Measurements from ENCODE around the gene HERC2. TPM values are rescaled to one million over a fixed set of nuclear protein-coding genes. Genes with fewer than 3 reads are reported as not detected.

The HERC2 gene
- total and polyA plus RNA-seq, 2 donors from 2014 or later = 17.9 to 58.4 TPM

GRCh38 chr15:28109626-28110455 is 212.1 kb downstream of the HERC2 start:
- Histone ChIP-seq H3K9me3 (ENCODE audit: control insufficient read depth in 2 of 3, insufficient read depth in 1 of 3, low read length in 3 of 3) (no peaks in the 10 kb centered on the region), H3K36me3 (ENCODE audit: control insufficient read depth in 2 of 3, insufficient read depth in 3 of 3, low read length in 3 of 3) (peaks cover 4 to 32% (median 19%) of the 10 kb centered on the region in 3 donors), H3K27ac (ENCODE audit: low read depth in 2 of 2, low read length in 2 of 2) (no peak overlapping the region), H3K4me1 (ENCODE audit: control insufficient read depth in 2 of 3, insufficient read depth in 2 of 3, low read depth in 1 of 3, low read length in 3 of 3) (peaks cover 0 to 11% (median 0%) of the 10 kb centered on the region in 3 donors), H3K27me3 (ENCODE audit: control insufficient read depth, insufficient read depth, low read length) (no peaks in the 10 kb centered on the region), H3K9ac (ENCODE audit: low read length in 3 of 3) (no peak overlapping the region), H3K4me3 (ENCODE audit: low read length in 3 of 3) (no peak overlapping the region)
- DNase-seq (peak in 1 of 5 donors; percentile 34), FAIRE-seq (no peak)
- intact Hi-C loops (cut with DNase I) = no loop called here
- TF ChIP-seq, protein P1, sequence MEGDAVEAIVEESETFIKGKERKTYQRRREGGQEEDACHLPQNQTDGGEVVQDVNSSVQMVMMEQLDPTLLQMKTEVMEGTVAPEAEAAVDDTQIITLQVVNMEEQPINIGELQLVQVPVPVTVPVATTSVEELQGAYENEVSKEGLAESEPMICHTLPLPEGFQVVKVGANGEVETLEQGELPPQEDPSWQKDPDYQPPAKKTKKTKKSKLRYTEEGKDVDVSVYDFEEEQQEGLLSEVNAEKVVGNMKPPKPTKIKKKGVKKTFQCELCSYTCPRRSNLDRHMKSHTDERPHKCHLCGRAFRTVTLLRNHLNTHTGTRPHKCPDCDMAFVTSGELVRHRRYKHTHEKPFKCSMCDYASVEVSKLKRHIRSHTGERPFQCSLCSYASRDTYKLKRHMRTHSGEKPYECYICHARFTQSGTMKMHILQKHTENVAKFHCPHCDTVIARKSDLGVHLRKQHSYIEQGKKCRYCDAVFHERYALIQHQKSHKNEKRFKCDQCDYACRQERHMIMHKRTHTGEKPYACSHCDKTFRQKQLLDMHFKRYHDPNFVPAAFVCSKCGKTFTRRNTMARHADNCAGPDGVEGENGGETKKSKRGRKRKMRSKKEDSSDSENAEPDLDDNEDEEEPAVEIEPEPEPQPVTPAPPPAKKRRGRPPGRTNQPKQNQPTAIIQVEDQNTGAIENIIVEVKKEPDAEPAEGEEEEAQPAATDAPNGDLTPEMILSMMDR (IDR thresholded peaks at IDR 0.05; ENCODE audit: borderline replicate concordance, extremely low read depth, insufficient read depth) = no peak

DNA sequence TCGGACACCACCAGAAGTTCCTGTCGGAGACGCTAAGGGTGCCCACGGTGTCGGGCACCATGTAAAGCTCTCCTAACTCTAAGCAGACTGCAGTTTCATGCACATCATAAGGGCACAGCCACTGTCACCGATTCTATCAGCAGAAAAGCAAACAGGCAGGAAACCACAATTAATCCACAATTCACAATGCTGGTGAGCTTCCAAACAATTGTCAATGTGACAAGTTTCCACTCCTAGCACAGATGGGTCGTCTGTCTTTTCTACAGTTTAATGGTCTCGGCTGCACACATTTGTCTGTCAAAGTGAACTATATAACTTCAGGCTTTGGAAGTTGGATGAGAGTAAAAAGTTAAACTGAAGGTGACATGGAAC is 214.1 kb downstream of the HERC2 start:
- DNase-seq (peak in 1 of 5 donors; percentile 34), FAIRE-seq (no peak)
- TF ChIP-seq, protein P1 (IDR thresholded peaks at IDR 0.05; ENCODE audit: borderline replicate concordance, extremely low read depth, insufficient read depth) = no peak
- Histone ChIP-seq H3K27me3 (ENCODE audit: control insufficient read depth, insufficient read depth, low read length) (no peaks in the 10 kb centered on the region), H3K27ac (ENCODE audit: low read depth in 2 of 2, low read length in 2 of 2) (no peak overlapping the region), H3K9ac (ENCODE audit: low read length in 3 of 3) (no peak overlapping the region), H3K4me3 (ENCODE audit: low read length in 3 of 3) (peak overlapping the region in 1 of 3 donors; percentile 62), H3K4me1 (ENCODE audit: control insufficient read depth in 2 of 3, insufficient read depth in 2 of 3, low read depth in 1 of 3, low read length in 3 of 3) (peaks cover 0 to 11% (median 0%) of the 10 kb centered on the region in 3 donors), H3K36me3 (ENCODE audit: control insufficient read depth in 2 of 3, insufficient read depth in 3 of 3, low read length in 3 of 3) (peaks cover 2 to 14% (median 14%) of the 10 kb centered on the region in 3 donors), H3K9me3 (ENCODE audit: control insufficient read depth in 2 of 3, insufficient read depth in 1 of 3, low read length in 3 of 3) (no peaks in the 10 kb centered on the region)
- intact Hi-C loops (cut with DNase I) = no loop called here

DNA sequence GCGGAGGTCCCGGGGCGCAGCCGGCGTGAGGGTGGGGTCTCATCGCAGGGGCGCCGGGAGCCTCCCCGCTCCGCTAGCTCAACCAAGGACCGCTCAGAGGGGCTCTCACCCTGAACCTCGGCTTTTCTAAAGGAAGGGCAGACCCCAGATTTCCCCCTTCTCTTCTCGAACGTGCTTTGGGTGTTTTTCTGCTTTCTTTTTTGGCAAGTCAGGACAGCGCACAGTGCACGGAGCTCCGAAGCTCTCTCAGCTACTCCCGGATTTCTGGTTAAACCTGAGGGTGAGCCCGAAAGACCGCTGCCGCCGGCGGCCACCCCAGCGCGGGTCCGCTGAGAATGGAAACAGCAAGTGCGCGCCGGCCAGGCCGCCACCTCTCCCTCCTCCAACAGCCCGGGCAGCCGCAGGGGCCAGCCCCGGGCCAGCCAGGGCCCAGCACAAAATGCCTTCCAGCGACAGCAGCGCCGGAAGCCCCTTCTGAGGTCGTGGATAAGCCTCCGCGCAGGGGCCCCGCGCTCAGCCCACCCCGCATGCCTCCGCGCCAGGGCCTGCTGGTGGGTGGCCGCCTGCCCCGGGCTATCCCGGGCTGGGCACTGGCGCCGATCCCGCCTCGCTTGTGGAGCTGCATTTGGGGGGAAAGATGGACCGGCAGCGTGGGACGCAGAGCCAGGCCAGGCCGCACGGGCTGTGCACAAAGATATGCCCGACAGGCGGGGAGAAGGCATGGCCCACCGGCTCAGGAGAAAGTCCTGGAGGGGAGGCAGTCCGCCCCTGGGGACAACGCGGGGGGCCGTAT is 214.7 kb downstream of the HERC2 start:
- DNase-seq (peak in 4 of 5 donors; percentile 40 to 72 (median 52)), FAIRE-seq (no peak)
- TF ChIP-seq, protein P1 (IDR thresholded peaks at IDR 0.05; ENCODE audit: borderline replicate concordance, extremely low read depth, insufficient read depth) = no peak
- intact Hi-C loops (cut with DNase I) = no loop called here
- H3K4me1 ChIP-seq (ENCODE audit: control insufficient read depth in 2 of 3, insufficient read depth in 2 of 3, low read depth in 1 of 3, low read length in 3 of 3) = peaks cover 0 to 11% (median 0%) of the 10 kb centered on the region in 3 donors
- peak overlapping the region; percentile 12 to 70 (median 62) for H3K4me3 ChIP-seq (ENCODE audit: low read length in 3 of 3)
- H3K27ac ChIP-seq (ENCODE audit: low read depth in 2 of 2, low read length in 2 of 2) = no peak overlapping the region
- H3K27me3 ChIP-seq (ENCODE audit: control insufficient read depth, insufficient read depth, low read length) = no peaks in the 10 kb centered on the region
- no peak overlapping the region for H3K9ac ChIP-seq (ENCODE audit: low read length in 3 of 3)
- H3K36me3 ChIP-seq (ENCODE audit: control insufficient read depth in 2 of 3, insufficient read depth in 3 of 3, low read length in 3 of 3) = peaks cover 2 to 10% (median 8%) of the 10 kb centered on the region in 3 donors
- no peaks in the 10 kb centered on the region for H3K9me3 ChIP-seq (ENCODE audit: control insufficient read depth in 2 of 3, insufficient read depth in 1 of 3, low read length in 3 of 3)

All from kidney (tissue), 14 donors.